Mucosa of descending colon (tissue), 3 donors: Measurements from ENCODE around the gene KCNK15. TPM values are rescaled to one million over a fixed set of nuclear protein-coding genes. Genes with fewer than 3 reads are reported as not detected.
A peak's percentile ranks its signal among the peaks of the same experiment; 100 is the strongest.

Experiments used
- ATAC-seq: fragments of 200-7000 bp; cut with Tn5 transposase; one replicate; pipeline ENCODE4 v1.9.1; 2020; ENCODE audit warnings: mild to moderate bottlenecking, moderate library complexity
- DNase-seq, 3 donors: peaks; one replicate each; pipeline ENCODE4 v3.0.0-alpha.2; 2020
- H3K36me3 ChIP-seq: fragments of 200-600 bp; one replicate; pipeline ENCODE4 v1.8.0; 2021; ENCODE audit warnings: low read depth, mild to moderate bottlenecking
- H3K4me1 ChIP-seq: fragments of 200-600 bp; one replicate; pipeline ENCODE4 v1.8.0; 2021; ENCODE audit warnings: low read depth, mild to moderate bottlenecking
- H3K4me3 ChIP-seq: fragments of 200-600 bp; one replicate; pipeline ENCODE4 v1.8.0; 2021; ENCODE audit warnings: mild to moderate bottlenecking
- H3K9me3 ChIP-seq: fragments of 200-600 bp; one replicate; pipeline ENCODE4 v1.8.0; 2021; ENCODE audit warnings: mild to moderate bottlenecking
- intact Hi-C, 2 donors: fragments of 100-400 bp; cut with DNase I in 1 of 2; cut with micrococcal nuclease in 1 of 2; formaldehyde crosslinking; loops; one replicate each; pipeline versions ENCODE4 v1.11.0 to v1.11.1; 2022; cut with DNase I, micrococcal nuclease
- total RNA-seq, 3 donors: library from RNA; stranded (reverse); fragmentation: NEBNext Ultra II Directional in 2 of 3; extraction: Animal tissue kit (Norgen Biotek cat#: 25700) in 2 of 3; gene quantifications; one replicate each; pipeline versions ENCODE4 v1.2.1 to v1.2.4, GENCODE V29; 2021 to 2023
- TF ChIP-seq, protein P1 (sequence below): fragments of 200-600 bp; IDR thresholded peaks from one replicate; pipeline ENCODE4 v1.8.0; 2022; ENCODE audit warnings: antibody characterized with exemption, mild to moderate bottlenecking
- donor health status: DM: no; HTN: no; CAD: no; lungs with moderate emphysema.
- donor health status: DM: no; HTN: no; CAD: no.
- donor health status: DM: no; HTN: yes; CAD: no.

The KCNK15 gene
- total RNA-seq, 3 donors from 2014 or later, result 0.17 to 0.44 (median 0.43) TPM

DNA sequence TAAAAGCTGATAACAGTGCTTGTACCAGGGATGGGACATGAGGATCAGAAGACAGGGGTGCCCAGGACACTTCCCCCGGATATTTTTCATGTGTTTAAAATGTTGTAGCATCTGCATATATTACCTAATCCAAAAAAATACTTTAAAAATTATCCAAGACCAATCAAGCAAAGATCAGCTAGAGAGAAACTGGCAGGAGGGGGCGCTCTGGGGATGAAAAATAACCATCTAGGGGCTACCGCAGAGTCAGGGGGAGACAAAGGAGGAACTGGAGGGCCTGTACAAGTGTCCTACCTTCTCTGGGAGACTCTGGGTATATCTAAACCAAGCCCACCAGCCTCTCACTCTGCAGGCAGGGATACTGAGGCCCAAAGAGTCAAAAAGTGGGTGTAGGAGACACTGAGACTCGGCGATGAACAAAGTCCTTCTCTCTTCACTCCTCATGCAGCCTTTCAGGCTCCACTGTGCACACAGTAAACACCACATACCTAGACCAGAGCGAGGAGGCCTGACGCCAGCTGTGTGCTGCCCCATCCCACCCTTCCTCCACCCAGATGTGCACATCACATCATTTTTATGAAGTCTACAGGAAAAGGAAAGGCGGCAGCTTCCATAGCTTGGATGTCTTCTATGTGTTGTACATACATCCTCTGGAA is 54.9 kb downstream of the KCNK15 start:
- Histone ChIP-seq H3K36me3 (no peaks in the 10 kb centered on the region), H3K9me3 (no peaks in the 10 kb centered on the region), H3K4me3 (no peak overlapping the region), H3K4me1 (peaks cover 3% of the 10 kb centered on the region)
- ATAC-seq, result no peak
- DNase-seq, result peak in 1 of 3 donors; percentile 46
- intact Hi-C loops, result no loop called here
- TF ChIP-seq, protein P1, sequence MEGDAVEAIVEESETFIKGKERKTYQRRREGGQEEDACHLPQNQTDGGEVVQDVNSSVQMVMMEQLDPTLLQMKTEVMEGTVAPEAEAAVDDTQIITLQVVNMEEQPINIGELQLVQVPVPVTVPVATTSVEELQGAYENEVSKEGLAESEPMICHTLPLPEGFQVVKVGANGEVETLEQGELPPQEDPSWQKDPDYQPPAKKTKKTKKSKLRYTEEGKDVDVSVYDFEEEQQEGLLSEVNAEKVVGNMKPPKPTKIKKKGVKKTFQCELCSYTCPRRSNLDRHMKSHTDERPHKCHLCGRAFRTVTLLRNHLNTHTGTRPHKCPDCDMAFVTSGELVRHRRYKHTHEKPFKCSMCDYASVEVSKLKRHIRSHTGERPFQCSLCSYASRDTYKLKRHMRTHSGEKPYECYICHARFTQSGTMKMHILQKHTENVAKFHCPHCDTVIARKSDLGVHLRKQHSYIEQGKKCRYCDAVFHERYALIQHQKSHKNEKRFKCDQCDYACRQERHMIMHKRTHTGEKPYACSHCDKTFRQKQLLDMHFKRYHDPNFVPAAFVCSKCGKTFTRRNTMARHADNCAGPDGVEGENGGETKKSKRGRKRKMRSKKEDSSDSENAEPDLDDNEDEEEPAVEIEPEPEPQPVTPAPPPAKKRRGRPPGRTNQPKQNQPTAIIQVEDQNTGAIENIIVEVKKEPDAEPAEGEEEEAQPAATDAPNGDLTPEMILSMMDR, result no peak

Other genes starting within 250 kb of the KCNK15 start
- 100 to 1,000 TPM; 103 to 128 (median 110) TPM for gene SERINC3, start 223.8 kb upstream of the KCNK15 start, total RNA-seq
- gene PKIG, start 163.3 kb upstream of the KCNK15 start, total RNA-seq, result 100 to 1,000 TPM in 1 of 3 donors, 10 to 100 TPM in 2; 39.9 to 101 (median 42.4) TPM
- 1 to 10 TPM; 2.2 to 6.9 (median 5.9) TPM for gene ADA, start 94.2 kb upstream of the KCNK15 start, total RNA-seq
- 1 to 10 TPM; 1.7 to 6.3 (median 4.2) TPM for gene CCN5, start 30.5 kb upstream of the KCNK15 start, total RNA-seq
- 1 to 10 TPM in 2 of 3 donors, under 1 TPM in 1; 0.51 to 2.0 (median 1.4) TPM for gene RIMS4, start 64.7 kb downstream of the KCNK15 start, total RNA-seq
- gene YWHAB, start 139.8 kb downstream of the KCNK15 start, total RNA-seq, result 100 to 1,000 TPM; 196 to 265 (median 251) TPM
- gene PABPC1L, start 164.2 kb downstream of the KCNK15 start, total RNA-seq, result 10 to 100 TPM; 13.3 to 21.6 (median 18.7) TPM
- gene TOMM34, start 214.5 kb downstream of the KCNK15 start, total RNA-seq, result 10 to 100 TPM; 10.9 to 15.4 (median 13.3) TPM
- gene STK4, start 220.6 kb downstream of the KCNK15 start, total RNA-seq, result 10 to 100 TPM; 34.2 to 42.0 (median 36.6) TPM